Measurements from ENCODE around the gene DNAJC5. TPM values are rescaled to one million over a fixed set of nuclear protein-coding genes. Genes with fewer than 3 reads are reported as not detected.
"Not testable (repeated sequence)": the region's sequence is repeated elsewhere in the genome, so short reads cannot be mapped to it uniquely, and the experiment has no call there.

The DNAJC5 gene
- total RNA-seq, 1 donor from 2014 or later = 43.2 TPM

GRCh38 chr20:63958964-63959698 is 64.2 kb downstream of the DNAJC5 start:
- Mint-ChIP-seq H3K4me3 (no peak overlapping the region), H3K27ac (no peak overlapping the region), H3K36me3 (peaks cover 15% of the 10 kb centered on the region), H3K27me3 (ENCODE audit: low read depth) (no peaks in the 10 kb centered on the region), H3K4me1 (peaks cover 14% of the 10 kb centered on the region), H3K9me3 (no peaks in the 10 kb centered on the region)
- no peak for TF ChIP-seq CTCF (IDR thresholded peaks at IDR 0.05; ENCODE audit: unreplicated experiment)
- no peak for DNase-seq (ENCODE audit: low spot score in 2 of 2, unreplicated experiment in 2 of 2)

GRCh38 chr20:63959699-63960075 is 64.8 kb downstream of the DNAJC5 start:
- Mint-ChIP-seq H3K27ac (no peak overlapping the region), H3K9me3 (no peaks in the 10 kb centered on the region), H3K36me3 (peaks cover 15% of the 10 kb centered on the region), H3K4me3 (no peak overlapping the region), H3K27me3 (ENCODE audit: low read depth) (no peaks in the 10 kb centered on the region), H3K4me1 (peaks cover 9% of the 10 kb centered on the region)
- no peak for DNase-seq (ENCODE audit: low spot score in 2 of 2, unreplicated experiment in 2 of 2)
- no peak for TF ChIP-seq CTCF (IDR thresholded peaks at IDR 0.05; ENCODE audit: unreplicated experiment)

GRCh38 chr20:63960654-63961621 is 66.0 kb downstream of the DNAJC5 start:
- not testable (repeated sequence) for H3K27me3 Mint-ChIP-seq (ENCODE audit: low read depth); H3K27ac Mint-ChIP-seq; H3K4me3 Mint-ChIP-seq

GRCh38 chr20:63961664-63962425 is 66.9 kb downstream of the DNAJC5 start:
- no peak overlapping the region for H3K4me3 Mint-ChIP-seq
- H3K9me3 Mint-ChIP-seq = no peaks in the 10 kb centered on the region
- no peak for TF ChIP-seq CTCF (IDR thresholded peaks at IDR 0.05; ENCODE audit: unreplicated experiment)
- no peaks in the 10 kb centered on the region for H3K27me3 Mint-ChIP-seq (ENCODE audit: low read depth)
- H3K27ac Mint-ChIP-seq = no peak overlapping the region
- peaks cover 17% of the 10 kb centered on the region for H3K36me3 Mint-ChIP-seq
- H3K4me1 Mint-ChIP-seq = peaks cover 5% of the 10 kb centered on the region
- no peak for DNase-seq (ENCODE audit: low spot score in 2 of 2, unreplicated experiment in 2 of 2)

More at GRCh38 chr20:63960654-63961621, 66.0 kb downstream of the DNAJC5 start:
- not testable (repeated sequence) for H3K4me1 Mint-ChIP-seq; DNase-seq (ENCODE audit: low spot score in 2 of 2, unreplicated experiment in 2 of 2); H3K9me3 Mint-ChIP-seq
- H3K36me3 Mint-ChIP-seq = peaks cover 15% of the 10 kb centered on the region

- H3K27ac Mint-ChIP-seq = no peak overlapping the region
- H3K4me3 Mint-ChIP-seq = no peak overlapping the region
- no peak for TF ChIP-seq CTCF (IDR thresholded peaks at IDR 0.05; ENCODE audit: unreplicated experiment)
- no peak for DNase-seq (ENCODE audit: low spot score in 2 of 2, unreplicated experiment in 2 of 2)
- peaks cover 5% of the 10 kb centered on the region for H3K4me1 Mint-ChIP-seq
- peaks cover 17% of the 10 kb centered on the region for H3K36me3 Mint-ChIP-seq
- H3K9me3 Mint-ChIP-seq = no peaks in the 10 kb centered on the region
- H3K27me3 Mint-ChIP-seq (ENCODE audit: low read depth) = no peaks in the 10 kb centered on the region
Observed at GRCh38 chr20:63962426-63963347, 67.8 kb downstream of the DNAJC5 start.

All from mesothelial cell of epicardium (in vitro differentiated cells).